GM19351 (cell line): Measurements from ENCODE around the gene RAD51B.
"Not testable (repeated sequence)": the region's sequence is repeated elsewhere in the genome, so short reads cannot be mapped to it uniquely, and the experiment has no call there.

Experiments
- ATAC-seq: cut with Tn5 transposase; IDR thresholded peaks from one replicate; pipeline ENCODE4 v1.9.1; 2021; ENCODE audit warnings: mild to moderate bottlenecking, moderate library complexity; ENCODE audit not compliant: unreplicated experiment

RAD51B gene

GRCh38 chr14:67819563-67820421, at the start of gene RAD51B:
TSS of gene RAD51B (plus strand) at chr14:67819779.
- ATAC-seq, result peak; percentile 71

- no peak for ATAC-seq
These were observed 45.7 kb upstream of the RAD51B start for GRCh38 chr14:67773844-67774377.

- no peak for ATAC-seq
These were observed 42.8 kb upstream of the RAD51B start for GRCh38 chr14:67776653-67777322.

GRCh38 chr14:67778792-67779191, 40.8 kb upstream of the RAD51B start:
- no peak for ATAC-seq

DNA sequence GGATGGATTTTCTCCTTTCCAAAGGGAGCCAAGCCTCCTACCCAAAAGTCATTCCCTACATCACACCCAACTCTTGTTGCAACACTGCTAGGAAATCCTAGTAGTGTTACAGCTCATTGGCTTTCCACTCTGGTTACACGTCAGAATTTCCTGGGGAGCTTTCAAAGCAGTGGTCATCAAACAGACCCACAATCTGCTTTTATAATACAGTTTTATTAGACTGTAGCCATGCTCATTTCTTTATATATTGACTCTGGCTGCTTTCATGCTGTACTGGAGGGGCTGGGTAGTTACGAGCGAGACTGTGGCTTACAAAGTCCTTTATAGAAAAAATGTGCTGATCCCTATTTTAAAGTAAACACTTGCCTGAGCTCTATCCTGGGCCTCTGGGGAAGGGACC, 37.5 kb upstream of the RAD51B start:
- ATAC-seq, result no peak

DNA sequence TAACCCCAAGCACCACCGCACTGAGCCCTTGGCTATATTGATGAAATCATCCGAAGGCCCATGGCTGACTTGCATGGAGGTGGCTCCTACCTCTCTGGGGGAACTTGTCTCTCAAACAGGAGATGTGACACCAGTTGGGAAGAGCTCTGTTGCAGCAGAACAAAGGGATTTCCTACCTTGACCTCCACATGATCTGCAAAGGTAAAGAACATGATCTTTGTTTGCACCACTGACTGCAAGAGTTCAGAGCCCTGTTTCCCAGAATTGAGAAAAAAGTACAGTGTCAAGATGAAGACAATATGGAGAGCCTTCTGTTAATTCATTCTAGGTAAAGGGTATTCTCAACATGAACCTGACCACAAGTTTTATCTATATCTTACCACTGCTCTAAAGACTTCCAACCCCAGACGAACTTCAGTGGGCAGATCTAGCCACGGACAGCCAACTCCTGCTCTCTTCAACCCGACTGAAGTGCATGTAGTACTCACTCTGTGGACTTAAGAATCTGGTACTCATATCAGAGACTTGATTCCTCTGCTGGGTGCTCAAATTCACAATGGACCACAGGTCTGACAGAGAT, 35.2 kb upstream of the RAD51B start:
- ATAC-seq, result no peak

- no peak for ATAC-seq
These were observed 34.1 kb upstream of the RAD51B start for GRCh38 chr14:67785270-67786109.

- no peak for ATAC-seq
These were observed 31.9 kb upstream of the RAD51B start for GRCh38 chr14:67787673-67788072.

DNA sequence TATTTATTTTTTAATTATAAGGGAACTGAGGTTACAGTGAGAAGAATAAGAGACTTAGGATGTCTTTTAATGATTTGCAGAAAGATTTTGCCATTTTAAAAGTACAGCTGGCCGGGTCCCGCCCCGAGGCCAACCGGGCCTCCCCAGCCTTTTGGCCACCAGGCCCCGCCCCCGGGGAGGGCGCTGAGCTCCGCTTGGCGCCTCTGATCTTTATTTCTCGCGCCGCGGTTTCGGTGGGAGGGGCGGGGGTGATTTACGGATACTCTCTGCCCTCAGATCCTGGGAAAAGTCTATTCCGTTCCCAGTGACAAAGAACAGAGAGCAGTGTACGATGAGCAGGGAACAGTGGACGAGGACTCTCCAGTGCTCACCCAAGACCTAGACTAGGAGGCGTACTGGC, 20.8 kb upstream of the RAD51B start:
- ATAC-seq, result no peak

- ATAC-seq, result no peak
These were observed 18.8 kb upstream of the RAD51B start for GRCh38 chr14:67800743-67801142.

- no peak for ATAC-seq
These were observed 13.3 kb upstream of the RAD51B start for GRCh38 chr14:67806246-67806645.

DNA sequence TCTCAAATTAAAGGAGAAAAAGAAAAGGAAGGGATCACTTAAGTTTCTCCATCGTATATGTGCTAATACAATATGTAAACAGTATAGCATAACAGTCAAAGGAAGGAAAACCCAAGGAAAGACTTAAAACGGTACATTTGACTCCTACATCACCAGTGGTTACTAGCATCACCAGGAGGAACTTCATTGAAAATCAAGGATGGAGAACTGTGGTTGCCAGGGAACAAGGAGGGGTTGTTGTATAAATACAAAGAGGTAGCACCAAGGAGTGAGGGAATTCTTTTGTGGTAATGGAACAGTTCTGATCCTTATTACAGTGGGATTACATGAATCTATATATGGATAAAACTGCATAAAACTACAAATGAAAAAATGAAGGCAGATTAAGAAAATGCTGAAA, 4.8 kb upstream of the RAD51B start:
- no peak for ATAC-seq

GRCh38 chr14:67815573-67816225, 3.9 kb upstream of the RAD51B start:
- no peak for ATAC-seq

GRCh38 chr14:67816326-67817002, 3.1 kb upstream of the RAD51B start, which contains the start of gene ZFYVE26:
TSS of gene ZFYVE26 (minus strand) at chr14:67816590. CDS start at chr14:67815963, 627 bp downstream.
- ATAC-seq, result peak; percentile 79

GRCh38 chr14:67817750-67818438, 1.7 kb upstream of the RAD51B start:
- no peak for ATAC-seq

DNA sequence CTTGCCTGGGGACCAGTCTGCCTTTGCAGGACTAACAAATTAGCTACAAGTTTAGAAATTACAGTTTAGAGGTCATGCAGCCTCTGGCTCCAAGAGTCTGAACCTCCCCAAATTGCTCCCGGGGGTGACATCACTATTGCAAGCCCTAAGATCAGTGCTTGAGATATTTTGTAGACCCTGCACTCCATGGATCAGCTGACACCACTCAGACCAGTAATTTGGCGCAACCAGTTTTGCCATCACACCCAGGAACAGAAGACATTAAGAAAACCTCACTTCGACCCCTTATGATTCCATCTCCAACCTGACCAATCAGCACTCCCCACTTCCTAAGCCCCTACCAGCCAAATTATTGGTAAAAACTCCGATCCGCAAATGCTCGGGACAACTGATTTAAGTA, 1.1 kb upstream of the RAD51B start:
- ATAC-seq, result not testable (repeated sequence)

- no peak for ATAC-seq
These were observed 921 bp downstream of the RAD51B start for GRCh38 chr14:67820428-67820971.

DNA sequence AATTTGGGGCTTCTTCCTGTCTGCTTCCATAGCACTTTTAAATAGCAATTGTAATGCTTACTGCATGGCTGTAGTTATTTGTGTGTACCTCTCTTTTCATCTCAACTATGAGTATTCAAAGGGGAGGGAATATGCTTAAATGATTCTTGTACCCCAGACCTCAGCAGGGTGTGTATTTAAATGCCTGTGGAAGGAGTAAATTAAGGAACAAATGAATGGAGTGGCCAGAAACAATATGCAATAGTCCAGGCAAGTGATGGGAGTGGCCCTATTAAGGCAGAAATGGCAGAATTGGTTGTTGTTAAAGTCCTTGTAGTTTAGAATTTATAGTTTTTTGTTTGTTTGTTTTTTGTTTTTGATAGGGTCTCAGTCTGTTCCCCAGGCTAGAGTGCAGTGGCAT, 1.5 kb downstream of the RAD51B start:
- no peak for ATAC-seq

GRCh38 chr14:67831113-67831512, 11.5 kb downstream of the RAD51B start:
- no peak for ATAC-seq
